Hepatocyte (in vitro differentiated cells): ENCODE data around the gene PTCRA.

ENCODE experiments used
- CTCF ChIP-seq: fragments of 200-600 bp; sonication (generic); IDR thresholded peaks from 2 replicates; pipeline ENCODE4 v1.5.1; 2016; ENCODE audit warnings: antibody characterized with exemption, mild to moderate bottlenecking; ENCODE audit not compliant: poor library complexity
- EZH2 ChIP-seq: fragments of 200-600 bp; sonication (generic); IDR thresholded peaks from 2 replicates; pipeline ENCODE4 v1.6.1; 2016; ENCODE audit warnings: antibody characterized with exemption, mild to moderate bottlenecking, borderline replicate concordance
- EZH2phosphoT487 ChIP-seq: fragments of 200-600 bp; sonication (generic); IDR thresholded peaks from one replicate; pipeline ENCODE4 v1.6.1; 2018; ENCODE audit warnings: antibody characterized with exemption, mild to moderate bottlenecking, low read depth, moderate library complexity; ENCODE audit not compliant: unreplicated experiment, severe bottlenecking

- TF ChIP-seq EZH2 (no peak), CTCF (no peak), EZH2phosphoT487 (no peak)
These were observed 42.5 kb upstream of the PTCRA start for GRCh38 chr6:42873313-42873712.
